ENCODE measurements around the gene STX1A.
"Not testable (repeated sequence)": the region's sequence is repeated elsewhere in the genome, so short reads cannot be mapped to it uniquely, and the experiment has no call there.

- TF ChIP-seq POLR2A (IDR thresholded peaks at IDR 0.05; ENCODE audit: low read depth, low read length); CTCF (conservative IDR thresholded peaks at IDR 0.05; ENCODE audit: low read depth, low read length); CHD1 (IDR thresholded peaks at IDR 0.05; ENCODE audit: low read depth, low read length); MAFK (IDR thresholded peaks at IDR 0.05; ENCODE audit: low read depth, low read length); RAD21 (IDR thresholded peaks at IDR 0.05; ENCODE audit: low read length); CEBPB (IDR thresholded peaks at IDR 0.05; ENCODE audit: low read depth, low read length); NFE2L2 (IDR thresholded peaks at IDR 0.05; ENCODE audit: low read depth, low read length); USF2 (IDR thresholded peaks at IDR 0.05; ENCODE audit: low read depth, low read length); ELK1 (IDR thresholded peaks at IDR 0.05; ENCODE audit: borderline replicate concordance, low read depth, low read length); SMC3 (IDR thresholded peaks at IDR 0.05; ENCODE audit: low read depth, low read length); MAZ (IDR thresholded peaks at IDR 0.05; ENCODE audit: borderline replicate concordance, low read depth, low read length); RCOR1 (IDR thresholded peaks at IDR 0.05; ENCODE audit: insufficient replicate concordance, low read length); MXI1 (IDR thresholded peaks at IDR 0.05; ENCODE audit: borderline replicate concordance, low read depth, low read length): not testable (repeated sequence)
Observed at GRCh38 chr7:73720443-73720842, 974 bp upstream of the STX1A start.
